ENCODE measurements around the gene NDUFS1.
A peak's percentile ranks its signal among the peaks of the same experiment; 100 is the strongest.
"Not testable (repeated sequence)": the region's sequence is repeated elsewhere in the genome, so short reads cannot be mapped to it uniquely, and the experiment has no call there.

The NDUFS1 gene

GRCh38 chr2:206098471-206098870 is 60.8 kb downstream of the NDUFS1 start:
- no peak for DNase-seq

GRCh38 chr2:206096876-206097275 is 62.4 kb downstream of the NDUFS1 start:
- DNase-seq = no peak

- no peak for DNase-seq
Observed at GRCh38 chr2:206095536-206096332, 63.5 kb downstream of the NDUFS1 start.

GRCh38 chr2:206092297-206092696 is 66.9 kb downstream of the NDUFS1 start:
- no peak for DNase-seq

GRCh38 chr2:206088248-206088647 is 71.0 kb downstream of the NDUFS1 start:
- no peak for DNase-seq

- DNase-seq = peak; percentile 16
Observed at GRCh38 chr2:206086716-206087350, 72.4 kb downstream of the NDUFS1 start.

GRCh38 chr2:206085742-206086445 is 73.3 kb downstream of the NDUFS1 start, which contains the start of gene INO80D:
Gene INO80D (minus strand): TSS chr2:206086174. CDS start chr2:206063016, 23,158 bp downstream.
- DNase-seq = peak; percentile 87

GRCh38 chr2:206084870-206085741 is 74.1 kb downstream of the NDUFS1 start:
- peak; percentile 28 for DNase-seq

- peak; percentile 84 for DNase-seq
Observed at GRCh38 chr2:206084439-206084869, 74.8 kb downstream of the NDUFS1 start.

GRCh38 chr2:206083602-206084438 is 75.4 kb downstream of the NDUFS1 start:
- no peak for DNase-seq

- DNase-seq = no peak
Observed at GRCh38 chr2:206082298-206082843, 76.9 kb downstream of the NDUFS1 start.

GRCh38 chr2:206080927-206081326 is 78.3 kb downstream of the NDUFS1 start:
- DNase-seq = no peak

- no peak for DNase-seq
Observed at GRCh38 chr2:206079699-206080465, 79.4 kb downstream of the NDUFS1 start.

- not testable (repeated sequence) for DNase-seq
Observed at GRCh38 chr2:206077879-206078278, 81.4 kb downstream of the NDUFS1 start.

GRCh38 chr2:206075113-206075512 is 84.1 kb downstream of the NDUFS1 start:
- no peak for DNase-seq

GRCh38 chr2:206071807-206072206 is 87.4 kb downstream of the NDUFS1 start:
- DNase-seq = no peak

- no peak for DNase-seq
Observed at GRCh38 chr2:206069417-206069816, 89.8 kb downstream of the NDUFS1 start.

GRCh38 chr2:206068207-206068606 is 91.0 kb downstream of the NDUFS1 start:
- DNase-seq = no peak
